NB4 (cell line): ENCODE measurements around the gene SPATA31E1.

Source experiments
- DNase-seq: peaks from one replicate; pipeline ENCODE4 v3.0.0; 2010; ENCODE audit warnings: low read depth
- H3K4me3 ChIP-seq: one replicate; pipeline ENCODE4 v1.5.1; 2011; ENCODE audit warnings: mild to moderate bottlenecking, low read depth, low read length, moderate library complexity
- CTCF ChIP-seq: IDR thresholded peaks from one replicate; pipeline ENCODE4 v1.5.1; 2012; ENCODE audit warnings: low read depth, low read length
- MAX ChIP-seq: IDR thresholded peaks from 2 replicates; pipeline ENCODE4 v1.6.1; 2011; ENCODE audit warnings: low read depth, low read length
- MYC ChIP-seq: IDR thresholded peaks from 2 replicates; pipeline ENCODE4 v1.6.1; 2011; ENCODE audit warnings: low read depth, low read length
- POLR2A ChIP-seq: IDR thresholded peaks from 2 replicates; pipeline ENCODE4 v1.6.1; 2011; ENCODE audit warnings: mild to moderate bottlenecking; ENCODE audit not compliant: insufficient read length; ENCODE audit errors: extremely low read depth

Gene SPATA31E1

GRCh38 chr9:87853876-87854579 lies 28.6 kb upstream of the SPATA31E1 start:
- TF ChIP-seq POLR2A (no peak), CTCF (no peak), MYC (no peak), MAX (no peak)
- no peak for DNase-seq
- H3K4me3 ChIP-seq = no peak overlapping the region

- no peak for TF ChIP-seq MAX
- no peak for TF ChIP-seq CTCF
- no peak for TF ChIP-seq POLR2A
- no peak for TF ChIP-seq MYC
- no peak for DNase-seq
- H3K4me3 ChIP-seq = no peak overlapping the region
Observed at GRCh38 chr9:87854580-87854955, 28.1 kb upstream of the SPATA31E1 start.

GRCh38 chr9:87855061-87855460 lies 27.6 kb upstream of the SPATA31E1 start:
- H3K4me3 ChIP-seq = no peak overlapping the region
- DNase-seq = no peak
- TF ChIP-seq CTCF = no peak

- no peak for DNase-seq
- no peak overlapping the region for H3K4me3 ChIP-seq
- TF ChIP-seq MAX (no peak), CTCF (no peak), POLR2A (no peak), MYC (no peak)
Observed at GRCh38 chr9:87857141-87857947, 25.3 kb upstream of the SPATA31E1 start.

GRCh38 chr9:87857948-87858335 lies 24.7 kb upstream of the SPATA31E1 start:
- no peak overlapping the region for H3K4me3 ChIP-seq
- no peak for DNase-seq
- TF ChIP-seq CTCF (no peak), POLR2A (no peak), MAX (no peak), MYC (no peak)
